ENCODE results near the gene SMURF2.

- TF ChIP-seq MAX (IDR thresholded peaks at IDR 0.05) (no peak), ZBTB7A (IDR thresholded peaks at IDR 0.05; ENCODE audit: low read depth) (no peak), CREB1 (IDR thresholded peaks at IDR 0.05; ENCODE audit: low read depth) (no peak), YY1 (IDR thresholded peaks at IDR 0.05; ENCODE audit: low read depth) (no peak)
Measured at GRCh38 chr17:64618848-64619247, 43.3 kb downstream of the SMURF2 start.
